Astrocyte (in vitro differentiated cells and primary cell): ENCODE data around the gene ABT1. TPM values are rescaled to one million over a fixed set of nuclear protein-coding genes. Genes with fewer than 3 reads are reported as not detected.

Experiments used
- DNase-seq: peaks from one replicate; pipeline ENCODE4 v3.0.0-alpha.2; 2010; ENCODE audit warnings: low read depth
- FAIRE-seq: peaks from 2 replicates; lab custom pipeline; 2011; peaks lifted over from hg19 to GRCh38; lab: Jason Lieb, UNC
- H2AFZ ChIP-seq: 2 replicates; pipeline ENCODE4 v1.6.0; 2012; ENCODE audit warnings: low read depth, low read length, inconsistent platforms
- H3K27ac ChIP-seq: 2 replicates; pipeline ENCODE4 v1.5.1; 2011; ENCODE audit warnings: low read depth, low read length, inconsistent platforms
- H3K27me3 ChIP-seq: 2 replicates; pipeline ENCODE4 v1.6.0; 2011; ENCODE audit warnings: low read length, inconsistent platforms; ENCODE audit not compliant: insufficient read depth
- H3K36me3 ChIP-seq: 2 replicates; pipeline ENCODE4 v1.5.1; 2011; ENCODE audit warnings: low read length, inconsistent platforms; ENCODE audit not compliant: insufficient read depth
- H3K4me1 ChIP-seq: 2 replicates; pipeline ENCODE4 v1.5.1; 2011; ENCODE audit warnings: low read length, inconsistent platforms; ENCODE audit not compliant: insufficient read depth
- H3K4me2 ChIP-seq: 2 replicates; pipeline ENCODE4 v1.6.0; 2012; ENCODE audit warnings: low read length, inconsistent platforms
- H3K4me3 ChIP-seq: 2 replicates; pipeline ENCODE4 v1.5.1; 2011; ENCODE audit warnings: low read depth, mild to moderate bottlenecking, low read length, inconsistent platforms; ENCODE audit not compliant: insufficient read depth
- H3K79me2 ChIP-seq: 2 replicates; pipeline ENCODE4 v1.6.0; 2012; ENCODE audit warnings: mild to moderate bottlenecking, low read length, inconsistent platforms; ENCODE audit not compliant: insufficient read depth
- H3K9ac ChIP-seq: 2 replicates; pipeline ENCODE4 v1.6.0; 2012; ENCODE audit warnings: mild to moderate bottlenecking, low read length, inconsistent platforms
- H3K9me3 ChIP-seq: 2 replicates; pipeline ENCODE4 v1.5.1; 2012; ENCODE audit warnings: low read depth, mild to moderate bottlenecking, low read length, inconsistent platforms; ENCODE audit not compliant: insufficient read depth
- H4K20me1 ChIP-seq: 2 replicates; pipeline ENCODE4 v1.6.0; 2012; ENCODE audit warnings: low read length, inconsistent platforms; ENCODE audit not compliant: insufficient read depth
- H3K27ac Mint-ChIP-seq: one replicate; pipeline ENCODE4 v1.8.0; 2021; ENCODE audit warnings: mild to moderate bottlenecking, mixed read lengths; ENCODE audit not compliant: unreplicated experiment
- H3K27me3 Mint-ChIP-seq: one replicate; pipeline ENCODE4 v1.8.0; 2021; ENCODE audit warnings: low read depth, mixed read lengths; ENCODE audit not compliant: unreplicated experiment
- H3K36me3 Mint-ChIP-seq: one replicate; pipeline ENCODE4 v1.8.0; 2021; ENCODE audit warnings: low read depth, mixed read lengths; ENCODE audit not compliant: unreplicated experiment
- H3K4me1 Mint-ChIP-seq: one replicate; pipeline ENCODE4 v1.8.0; 2021; ENCODE audit warnings: low read depth, mixed read lengths; ENCODE audit not compliant: unreplicated experiment
- H3K4me3 Mint-ChIP-seq: one replicate; pipeline ENCODE4 v1.8.0; 2021; ENCODE audit warnings: mild to moderate bottlenecking, moderate library complexity, mixed read lengths; ENCODE audit not compliant: unreplicated experiment
- H3K9me3 Mint-ChIP-seq: one replicate; pipeline ENCODE4 v1.8.0; 2021; ENCODE audit warnings: mild to moderate bottlenecking, mixed read lengths; ENCODE audit not compliant: unreplicated experiment
- EZH2 ChIP-seq: IDR thresholded peaks from 2 replicates; pipeline ENCODE4 v1.6.1; 2012; ENCODE audit warnings: mild to moderate bottlenecking, low read length, inconsistent platforms; ENCODE audit not compliant: insufficient read depth
- total RNA-seq: library from RNA; stranded (reverse); gene quantifications from 2 replicates; pipeline ENCODE4 v1.2.1, GENCODE V29; 2021
- TF ChIP-seq, protein P1 (sequence below): IDR thresholded peaks from 2 replicates; pipeline ENCODE4 v1.5.1; 2011; ENCODE audit warnings: low read depth, mild to moderate bottlenecking, inconsistent platforms, low read length, moderate library complexity; ENCODE audit not compliant: insufficient read depth

Gene ABT1
- total RNA-seq, 1 donor from 2014 or later = 17.3 TPM

GRCh38 chr6:26600759-26601158, 4.0 kb downstream of the ABT1 start:
- no peak for FAIRE-seq
- Histone ChIP-seq H3K79me2 (peaks cover 22% of the 10 kb centered on the region), H3K4me1 (peaks cover 11% of the 10 kb centered on the region), H3K27me3 (no peaks in the 10 kb centered on the region), H2AFZ (no peak overlapping the region), H3K9ac (no peak overlapping the region), H3K4me3 (no peak overlapping the region), H3K4me2 (no peak overlapping the region), H3K9me3 (no peaks in the 10 kb centered on the region), H4K20me1 (peaks cover 10% of the 10 kb centered on the region), H3K27ac (no peak overlapping the region), H3K36me3 (peaks cover 17% of the 10 kb centered on the region)
- peaks cover 3% of the 10 kb centered on the region for H3K36me3 Mint-ChIP-seq
- no peak for DNase-seq
- no peaks in the 10 kb centered on the region for H3K9me3 Mint-ChIP-seq
- H3K4me3 Mint-ChIP-seq = no peak overlapping the region
- H3K4me1 Mint-ChIP-seq = peaks cover 5% of the 10 kb centered on the region
- no peak overlapping the region for H3K27ac Mint-ChIP-seq
- H3K27me3 Mint-ChIP-seq = no peaks in the 10 kb centered on the region
- TF ChIP-seq, protein P1, sequence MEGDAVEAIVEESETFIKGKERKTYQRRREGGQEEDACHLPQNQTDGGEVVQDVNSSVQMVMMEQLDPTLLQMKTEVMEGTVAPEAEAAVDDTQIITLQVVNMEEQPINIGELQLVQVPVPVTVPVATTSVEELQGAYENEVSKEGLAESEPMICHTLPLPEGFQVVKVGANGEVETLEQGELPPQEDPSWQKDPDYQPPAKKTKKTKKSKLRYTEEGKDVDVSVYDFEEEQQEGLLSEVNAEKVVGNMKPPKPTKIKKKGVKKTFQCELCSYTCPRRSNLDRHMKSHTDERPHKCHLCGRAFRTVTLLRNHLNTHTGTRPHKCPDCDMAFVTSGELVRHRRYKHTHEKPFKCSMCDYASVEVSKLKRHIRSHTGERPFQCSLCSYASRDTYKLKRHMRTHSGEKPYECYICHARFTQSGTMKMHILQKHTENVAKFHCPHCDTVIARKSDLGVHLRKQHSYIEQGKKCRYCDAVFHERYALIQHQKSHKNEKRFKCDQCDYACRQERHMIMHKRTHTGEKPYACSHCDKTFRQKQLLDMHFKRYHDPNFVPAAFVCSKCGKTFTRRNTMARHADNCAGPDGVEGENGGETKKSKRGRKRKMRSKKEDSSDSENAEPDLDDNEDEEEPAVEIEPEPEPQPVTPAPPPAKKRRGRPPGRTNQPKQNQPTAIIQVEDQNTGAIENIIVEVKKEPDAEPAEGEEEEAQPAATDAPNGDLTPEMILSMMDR = no peak
- TF ChIP-seq EZH2 = no peak

DNA sequence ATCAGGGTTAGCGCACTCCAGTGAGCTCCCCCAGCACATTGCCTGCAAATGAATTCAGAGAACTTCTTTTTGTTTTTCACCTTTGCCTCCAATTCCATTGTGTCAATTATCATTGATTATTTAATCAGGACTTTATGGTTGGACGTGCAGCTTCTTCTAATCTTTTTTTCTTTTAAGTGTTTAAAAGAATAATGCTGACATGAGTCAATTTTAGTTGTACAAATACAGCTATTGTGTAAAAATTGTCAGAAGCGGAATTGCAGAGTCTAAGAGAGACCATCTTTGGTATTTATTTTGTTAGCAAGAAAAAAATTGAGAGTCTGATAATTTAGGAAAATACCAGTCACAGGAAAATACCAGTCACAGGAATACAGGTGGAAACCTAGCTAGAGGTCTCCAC, 5.5 kb downstream of the ABT1 start:
- FAIRE-seq (no peak), DNase-seq (no peak)
- peaks cover 9% of the 10 kb centered on the region for H4K20me1 ChIP-seq
- H3K9me3 ChIP-seq = no peaks in the 10 kb centered on the region
- no peak overlapping the region for H3K4me3 ChIP-seq
- H3K4me1 ChIP-seq = peaks cover 7% of the 10 kb centered on the region
- H3K4me3 Mint-ChIP-seq = no peak overlapping the region
- TF ChIP-seq EZH2 = no peak
- TF ChIP-seq, protein P1 = no peak
- H3K27ac Mint-ChIP-seq = no peak overlapping the region
- peaks cover 3% of the 10 kb centered on the region for H3K36me3 Mint-ChIP-seq
- no peaks in the 10 kb centered on the region for H3K27me3 ChIP-seq
- H3K27me3 Mint-ChIP-seq = no peaks in the 10 kb centered on the region
- H3K4me1 Mint-ChIP-seq = peaks cover 5% of the 10 kb centered on the region
- H3K9me3 Mint-ChIP-seq = no peaks in the 10 kb centered on the region
- H2AFZ ChIP-seq = no peak overlapping the region
- no peak overlapping the region for H3K9ac ChIP-seq
- H3K36me3 ChIP-seq = peaks cover 17% of the 10 kb centered on the region
- H3K79me2 ChIP-seq = peaks cover 17% of the 10 kb centered on the region
- no peak overlapping the region for H3K4me2 ChIP-seq
- H3K27ac ChIP-seq = no peak overlapping the region

GRCh38 chr6:26604026-26604425, 7.3 kb downstream of the ABT1 start:
- no peak for DNase-seq
- H3K27me3 Mint-ChIP-seq = peaks cover 2% of the 10 kb centered on the region
- H3K4me3 Mint-ChIP-seq = no peak overlapping the region
- peaks cover 8% of the 10 kb centered on the region for H3K36me3 ChIP-seq
- no peak overlapping the region for H3K4me3 ChIP-seq
- peaks cover 3% of the 10 kb centered on the region for H3K36me3 Mint-ChIP-seq
- no peaks in the 10 kb centered on the region for H3K79me2 ChIP-seq
- no peak overlapping the region for H3K9ac ChIP-seq
- no peak for FAIRE-seq
- H3K4me1 ChIP-seq = no peaks in the 10 kb centered on the region
- no peaks in the 10 kb centered on the region for H4K20me1 ChIP-seq
- no peaks in the 10 kb centered on the region for H3K9me3 ChIP-seq
- no peak overlapping the region for H2AFZ ChIP-seq
- H3K9me3 Mint-ChIP-seq = no peaks in the 10 kb centered on the region
- no peak overlapping the region for H3K27ac ChIP-seq
- peaks cover 2% of the 10 kb centered on the region for H3K4me1 Mint-ChIP-seq
- no peak overlapping the region for H3K27ac Mint-ChIP-seq
- H3K4me2 ChIP-seq = no peak overlapping the region
- no peaks in the 10 kb centered on the region for H3K27me3 ChIP-seq
- TF ChIP-seq, protein P1 = no peak
- no peak for TF ChIP-seq EZH2
